ENCODE data around the gene SLC44A3. TPM values are rescaled to one million over a fixed set of nuclear protein-coding genes. Genes with fewer than 3 reads are reported as not detected.

The SLC44A3 gene
- total RNA-seq, 1 donor from 2014 or later = 1.7 TPM

- DNase-seq (ENCODE audit: low spot score) = no peak
- no peak for TF ChIP-seq EZH2phosphoT487 (IDR thresholded peaks at IDR 0.05)
- TF ChIP-seq CTCF (IDR thresholded peaks at IDR 0.05) = no peak
- no peak for TF ChIP-seq EZH2 (IDR thresholded peaks at IDR 0.05)
- Histone ChIP-seq H3F3A (ENCODE audit: low read depth) (peaks cover 41% of the 10 kb centered on the region), H3K79me2 (ENCODE audit: low read depth) (peaks cover 55% of the 10 kb centered on the region), H3K9ac (no peak overlapping the region), H3K27me3 (no peaks in the 10 kb centered on the region), H3K4me3 (peak overlapping the region; percentile 100), H4K20me1 (ENCODE audit: low read depth) (peaks cover 9% of the 10 kb centered on the region), H3K4me1 (peaks cover 27% of the 10 kb centered on the region), H3K4me2 (peak overlapping the region; percentile 71), H3K9me3 (ENCODE audit: low read depth) (no peaks in the 10 kb centered on the region), H3K36me3 (no peaks in the 10 kb centered on the region), H3K27ac (no peak overlapping the region), H2AFZ (replicated peaks) (no peak overlapping the region)
- Mint-ChIP-seq H3K4me3 (peak overlapping the region; percentile 96), H3K27me3 (ENCODE audit: insufficient read depth, low read depth) (peaks cover 5% of the 10 kb centered on the region), H3K36me3 (peaks cover 21% of the 10 kb centered on the region), H3K27ac (no peak overlapping the region), H3K9me3 (no peaks in the 10 kb centered on the region), H3K4me1 (peaks cover 40% of the 10 kb centered on the region)
These were observed 109.4 kb downstream of the SLC44A3 start for GRCh38 chr1:94929351-94930217.

DNA sequence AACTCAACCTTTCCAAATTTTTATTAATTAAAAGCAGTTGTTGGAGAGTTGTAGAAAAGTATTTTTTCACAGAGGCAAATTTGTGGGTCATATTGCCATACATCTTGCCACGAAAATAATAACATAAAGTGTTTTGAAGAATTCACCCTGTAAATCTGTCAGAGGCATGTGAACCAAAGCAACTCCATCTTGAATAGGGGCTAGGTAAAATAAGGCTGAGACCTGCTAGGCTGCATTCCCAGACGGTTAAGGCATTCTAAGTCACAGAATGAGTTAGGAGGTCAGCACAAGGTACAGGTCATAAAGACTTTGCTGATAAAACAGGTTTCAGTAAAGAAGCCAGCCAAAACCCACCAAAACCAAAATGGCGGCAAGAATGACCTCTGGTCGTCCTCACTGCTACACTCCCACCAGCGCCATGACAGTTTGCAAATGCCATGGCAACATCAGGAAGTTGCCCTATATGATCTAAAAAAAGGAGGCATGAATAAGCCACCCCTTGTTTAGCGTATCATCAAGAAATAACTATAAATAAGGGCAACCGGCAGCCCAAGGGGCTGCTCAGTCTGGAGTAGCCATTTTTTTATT is 111.2 kb downstream of the SLC44A3 start:
- Histone ChIP-seq H3K4me2 (no peak overlapping the region), H3K27ac (no peak overlapping the region), H3K4me3 (no peak overlapping the region), H3K79me2 (ENCODE audit: low read depth) (peaks cover 40% of the 10 kb centered on the region), H3K4me1 (peaks cover 23% of the 10 kb centered on the region), H3K27me3 (no peaks in the 10 kb centered on the region), H3K9ac (no peak overlapping the region), H3K36me3 (no peaks in the 10 kb centered on the region), H2AFZ (replicated peaks) (no peak overlapping the region), H4K20me1 (ENCODE audit: low read depth) (no peaks in the 10 kb centered on the region), H3K9me3 (ENCODE audit: low read depth) (no peaks in the 10 kb centered on the region), H3F3A (ENCODE audit: low read depth) (peaks cover 25% of the 10 kb centered on the region)
- Mint-ChIP-seq H3K4me3 (no peak overlapping the region), H3K27me3 (ENCODE audit: insufficient read depth, low read depth) (peaks cover 5% of the 10 kb centered on the region), H3K36me3 (peaks cover 21% of the 10 kb centered on the region), H3K27ac (no peak overlapping the region), H3K4me1 (peaks cover 40% of the 10 kb centered on the region), H3K9me3 (no peaks in the 10 kb centered on the region)
- DNase-seq (ENCODE audit: low spot score) = no peak
- TF ChIP-seq EZH2phosphoT487 (IDR thresholded peaks at IDR 0.05) = no peak
- no peak for TF ChIP-seq CTCF (IDR thresholded peaks at IDR 0.05)
- TF ChIP-seq EZH2 (IDR thresholded peaks at IDR 0.05) = no peak

- no peak overlapping the region for H2AFZ ChIP-seq (replicated peaks)
- Mint-ChIP-seq H3K4me1 (peaks cover 37% of the 10 kb centered on the region), H3K9me3 (no peaks in the 10 kb centered on the region), H3K36me3 (peaks cover 20% of the 10 kb centered on the region), H3K4me3 (no peak overlapping the region), H3K27me3 (ENCODE audit: insufficient read depth, low read depth) (no peaks in the 10 kb centered on the region), H3K27ac (no peak overlapping the region)
- H3K4me2 ChIP-seq = no peak overlapping the region
- no peaks in the 10 kb centered on the region for H3K36me3 ChIP-seq
- H3K27ac ChIP-seq = no peak overlapping the region
- no peak overlapping the region for H3K9ac ChIP-seq
- peaks cover 9% of the 10 kb centered on the region for H3F3A ChIP-seq (ENCODE audit: low read depth)
- DNase-seq (ENCODE audit: low spot score) = no peak
- TF ChIP-seq CTCF (IDR thresholded peaks at IDR 0.05) = no peak
- no peak for TF ChIP-seq EZH2 (IDR thresholded peaks at IDR 0.05)
- TF ChIP-seq EZH2phosphoT487 (IDR thresholded peaks at IDR 0.05) = no peak
- no peaks in the 10 kb centered on the region for H3K9me3 ChIP-seq (ENCODE audit: low read depth)
- no peaks in the 10 kb centered on the region for H4K20me1 ChIP-seq (ENCODE audit: low read depth)
- no peaks in the 10 kb centered on the region for H3K27me3 ChIP-seq
- H3K79me2 ChIP-seq (ENCODE audit: low read depth) = peaks cover 17% of the 10 kb centered on the region
- peaks cover 18% of the 10 kb centered on the region for H3K4me1 ChIP-seq
- H3K4me3 ChIP-seq = no peak overlapping the region
These were observed 114.4 kb downstream of the SLC44A3 start for GRCh38 chr1:94934551-94934950.

All from neural progenitor cell (in vitro differentiated cells).